ENCODE data around the gene ECHDC3. TPM values are rescaled to one million over a fixed set of nuclear protein-coding genes. Genes with fewer than 3 reads are reported as not detected.

The ECHDC3 gene
- total and polyA plus RNA-seq, 2 of the 8 experiments (the other 6 are each of a cell fraction or from before 2014, with no cell fraction given): 15.6 to 19.9 TPM

GRCh38 chr10:11756766-11757315 lies 14.7 kb downstream of the ECHDC3 start (continued):
- TF ChIP-seq POU5F1 (IDR thresholded peaks at IDR 0.05; ENCODE audit: low read depth, low read length) (no peak), TBP (IDR thresholded peaks at IDR 0.05; ENCODE audit: low read depth, low read length) (no peak), RXRA (IDR thresholded peaks at IDR 0.05; ENCODE audit: insufficient read depth, low read depth, low read length) (no peak), PHF8 (conservative IDR thresholded peaks at IDR 0.05; ENCODE audit: low read depth, low read length) (no peak), ASH2L (IDR thresholded peaks at IDR 0.05; ENCODE audit: low read length) (no peak), JUN (IDR thresholded peaks at IDR 0.05; ENCODE audit: low read depth, low read length) (no peak), CBX8 (IDR thresholded peaks at IDR 0.05; ENCODE audit: borderline replicate concordance, low read depth, low read length) (no peak), CHD2 (IDR thresholded peaks at IDR 0.05; ENCODE audit: low read length) (no peak), KDM1A (IDR thresholded peaks at IDR 0.05; ENCODE audit: borderline replicate concordance, low read length) (no peak), RFX5 (IDR thresholded peaks at IDR 0.05; ENCODE audit: borderline replicate concordance, low read depth, low read length) (no peak)

All from H1 (cell line).